Measurements from ENCODE around the gene LEF1.
"Not testable (repeated sequence)": the region's sequence is repeated elsewhere in the genome, so short reads cannot be mapped to it uniquely, and the experiment has no call there.

Gene LEF1

DNA sequence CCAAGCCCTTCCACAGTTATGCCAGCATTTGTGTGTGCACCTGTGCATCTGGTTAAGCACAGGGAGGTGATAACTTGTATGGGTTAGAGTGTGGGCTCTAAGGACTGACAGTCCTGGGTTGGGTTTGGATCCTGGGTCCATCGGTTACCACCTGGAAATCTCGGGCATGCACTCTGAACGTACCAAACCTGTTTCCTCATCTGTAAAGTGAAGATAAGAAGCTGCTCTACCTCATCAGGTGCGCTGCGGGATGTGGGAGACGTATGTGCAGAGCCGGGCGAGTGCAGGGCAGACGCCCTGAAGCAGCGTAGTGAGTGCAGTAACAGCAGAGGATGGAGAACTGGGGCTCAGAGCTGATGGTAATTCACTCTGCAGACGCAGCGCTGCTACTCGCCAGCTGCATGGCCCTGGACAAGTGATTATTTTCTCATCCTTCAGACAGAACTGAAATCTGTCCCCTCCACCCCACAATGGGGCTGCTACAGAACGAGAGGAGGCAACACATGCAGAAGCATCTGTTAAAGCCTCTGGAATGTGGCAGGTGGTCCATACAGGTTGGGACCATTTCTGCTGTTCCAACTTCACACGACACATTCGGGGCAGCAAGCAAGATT lies 114.6 kb downstream of the LEF1 start:
- DNase-seq = no peak

DNA sequence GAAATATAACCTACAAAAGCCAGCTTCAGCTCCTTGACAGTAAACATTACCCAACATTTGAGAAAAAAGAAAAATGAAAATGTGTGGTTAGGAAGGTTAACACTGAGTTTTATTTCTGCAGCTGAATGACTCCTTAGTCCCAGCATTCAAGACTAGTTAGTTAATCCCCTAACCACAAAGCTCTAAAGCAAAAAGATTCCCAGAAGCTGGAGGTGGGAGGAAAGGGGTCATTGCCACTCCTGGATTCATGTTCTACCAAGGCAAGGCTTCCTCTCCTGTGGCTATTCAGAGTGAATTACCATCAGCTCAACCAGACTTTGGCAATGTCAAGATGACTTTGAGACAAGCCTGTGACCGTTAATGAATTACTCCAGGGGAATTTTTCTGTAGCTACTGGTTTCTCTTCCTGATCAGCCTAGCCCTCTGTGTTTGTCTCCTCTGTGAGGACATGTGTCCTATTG lies 115.5 kb downstream of the LEF1 start:
- DNase-seq = no peak

GRCh38 chr4:108052558-108053120 lies 116.1 kb downstream of the LEF1 start:
- no peak for DNase-seq

DNA sequence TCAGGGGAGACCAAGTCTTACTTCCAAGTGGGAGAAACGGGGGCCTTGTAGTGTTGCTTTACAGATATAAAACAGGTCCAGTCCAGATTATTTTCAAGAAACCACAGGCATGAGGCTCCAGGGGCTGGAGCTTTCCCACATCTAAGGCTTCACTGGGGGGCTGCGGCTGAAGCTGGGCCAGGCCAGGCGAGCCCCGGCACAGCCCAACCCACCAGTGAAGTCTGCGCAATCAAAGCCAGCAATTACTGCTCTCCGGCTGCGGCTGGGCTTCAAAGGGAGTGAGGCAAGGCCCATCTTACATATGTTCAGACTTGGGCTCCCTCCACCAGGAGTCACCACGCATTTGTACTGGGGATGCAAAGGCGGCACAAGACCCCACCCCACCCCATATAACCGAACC lies 117.4 kb downstream of the LEF1 start:
- no peak for DNase-seq

DNA sequence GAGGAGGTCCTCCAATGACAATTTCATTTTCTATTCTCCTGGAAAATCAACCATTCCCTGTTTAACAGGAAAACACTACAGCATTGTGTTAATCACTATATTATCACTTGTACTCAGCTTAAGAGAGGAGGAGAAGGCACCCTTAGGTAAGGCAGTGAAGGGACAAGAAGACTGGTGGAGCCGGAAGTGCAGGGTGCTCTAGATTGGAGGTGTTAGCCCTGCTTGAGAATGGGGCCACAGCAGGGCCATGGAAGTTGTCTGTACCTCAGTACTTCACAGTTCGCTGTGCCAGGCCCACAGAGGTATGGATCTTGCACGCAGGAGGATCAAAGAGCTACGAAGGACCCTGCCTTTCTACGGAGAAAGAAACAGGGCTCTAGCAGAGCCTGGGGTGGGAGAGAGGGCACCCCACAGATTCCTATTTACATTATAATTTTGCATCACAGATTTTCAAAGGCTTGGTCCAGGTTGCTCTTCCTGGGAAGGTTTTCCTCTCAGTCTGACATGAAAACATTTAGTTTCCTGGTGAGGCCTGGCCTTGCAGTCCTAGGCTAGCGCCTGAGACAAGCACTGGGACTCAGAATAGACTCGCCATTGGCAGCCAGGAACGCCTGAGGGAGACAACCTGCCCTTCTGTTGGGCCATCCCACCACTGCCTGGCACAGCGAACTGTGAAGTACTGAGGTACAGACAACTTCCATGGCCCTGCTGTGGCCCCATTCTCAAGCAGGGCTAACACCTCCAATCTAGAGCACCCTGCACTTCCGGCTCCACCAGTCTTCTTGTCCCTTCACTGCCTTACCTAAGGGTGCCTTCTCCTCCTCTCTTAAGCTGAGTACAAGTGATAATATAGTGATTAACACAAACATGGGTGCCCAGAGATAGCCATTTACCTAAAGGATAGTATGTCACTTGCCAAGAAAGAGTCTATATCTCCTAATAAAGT lies 118.3 kb downstream of the LEF1 start:
- not testable (repeated sequence) for DNase-seq

DNA sequence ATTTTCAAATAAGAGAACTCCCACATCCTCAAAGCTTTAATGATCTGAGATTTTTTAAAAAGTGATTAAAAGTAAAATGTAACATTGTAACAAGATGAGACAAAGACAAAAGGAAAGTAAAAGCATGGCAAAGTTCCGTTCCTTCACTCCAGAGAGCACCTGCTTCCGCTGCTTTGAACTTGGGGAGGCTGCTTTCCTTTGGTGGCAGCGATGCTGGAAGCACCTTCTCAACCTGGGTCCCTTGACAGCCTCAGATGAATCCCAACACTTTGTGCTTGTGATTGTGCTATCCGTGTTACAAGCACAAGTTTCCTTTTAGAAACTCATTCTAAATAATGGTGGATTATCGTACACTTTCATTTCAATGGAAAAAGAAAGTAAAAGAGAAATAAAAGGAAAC lies 119.3 kb downstream of the LEF1 start:
- DNase-seq = no peak

GRCh38 chr4:108048997-108049396 lies 119.7 kb downstream of the LEF1 start:
- DNase-seq = no peak

DNA sequence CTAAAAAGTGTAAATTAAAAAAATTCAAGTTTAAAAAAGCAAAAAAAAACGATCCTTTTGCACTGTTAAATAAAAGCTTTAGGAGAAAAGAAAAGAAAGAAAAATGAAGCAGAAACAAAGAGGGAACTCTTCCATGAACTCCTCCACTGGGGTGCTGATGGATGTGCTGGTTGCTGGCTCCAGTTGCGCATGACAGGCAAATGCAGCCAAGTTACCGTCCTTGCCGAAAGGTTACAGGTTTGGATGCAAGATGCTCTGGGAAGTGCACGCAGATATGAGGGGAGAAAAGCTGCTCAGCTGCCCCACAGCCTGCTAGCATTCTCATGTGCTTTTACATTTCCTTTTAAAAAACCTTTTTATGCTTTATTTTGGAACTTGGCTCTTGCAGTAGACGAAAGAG lies 120.6 kb downstream of the LEF1 start:
- DNase-seq = no peak

- no peak for DNase-seq
These were observed 121.5 kb downstream of the LEF1 start for GRCh38 chr4:108047199-108047598.

DNA sequence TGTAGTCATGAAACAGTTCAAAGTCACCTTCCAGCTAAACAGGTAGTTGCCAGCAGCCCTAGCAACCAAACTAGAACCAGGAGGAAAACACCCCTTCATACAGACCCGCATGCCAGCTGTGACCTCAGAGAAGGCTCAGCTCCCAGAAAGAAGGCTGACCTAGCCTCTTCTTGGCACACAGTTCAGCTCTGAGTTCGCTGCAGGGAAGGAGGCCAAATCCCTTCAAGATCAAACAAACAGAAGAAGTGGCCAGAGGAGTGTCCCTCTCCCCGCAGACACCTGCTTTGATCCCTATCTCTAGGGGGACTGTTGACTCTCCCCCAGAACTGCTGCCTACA lies 123.1 kb downstream of the LEF1 start:
- no peak for DNase-seq

- DNase-seq = no peak
These were observed 123.6 kb downstream of the LEF1 start for GRCh38 chr4:108044951-108045686.

DNA sequence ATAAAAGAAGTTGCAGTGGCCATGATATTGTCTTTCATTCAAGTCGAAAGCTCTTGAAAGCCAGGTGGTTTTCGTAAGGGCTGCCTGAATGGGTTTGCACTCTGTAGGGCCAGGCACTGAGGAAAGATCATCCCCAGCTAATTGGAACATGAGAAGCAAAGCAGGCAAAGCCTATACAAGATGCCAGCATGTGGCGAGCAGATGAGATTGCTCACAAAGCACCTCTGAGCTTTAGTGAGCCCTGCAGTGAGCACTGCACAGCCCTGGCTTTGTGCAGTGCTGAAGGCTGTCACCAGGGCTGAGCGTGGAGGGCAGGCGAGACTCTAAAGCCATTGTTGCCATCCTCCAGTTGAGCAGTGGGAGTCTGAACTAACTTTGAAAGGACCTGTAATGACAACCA lies 125.2 kb downstream of the LEF1 start:
- DNase-seq = no peak

DNA sequence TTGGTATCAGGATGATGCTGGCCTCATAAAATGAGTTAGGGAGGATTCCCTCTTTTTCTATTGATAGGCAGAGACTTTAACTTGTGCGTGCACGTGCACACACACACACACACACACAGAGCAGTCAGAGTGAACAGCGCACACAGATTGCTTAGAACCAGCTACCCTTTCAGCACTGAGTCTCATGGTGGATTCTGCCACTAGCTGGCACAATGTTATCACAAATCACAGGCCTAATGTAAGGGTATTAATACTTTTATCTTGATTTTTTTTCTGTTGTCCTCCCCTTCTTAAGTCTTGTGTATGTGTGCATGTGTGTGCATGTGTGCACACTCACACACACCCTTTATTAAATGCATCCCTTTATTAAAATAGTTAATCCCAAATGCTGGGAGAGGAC lies 125.8 kb downstream of the LEF1 start:
- no peak for DNase-seq

- no peak for DNase-seq
These were observed 130.8 kb downstream of the LEF1 start for GRCh38 chr4:108037884-108038283.

DNA sequence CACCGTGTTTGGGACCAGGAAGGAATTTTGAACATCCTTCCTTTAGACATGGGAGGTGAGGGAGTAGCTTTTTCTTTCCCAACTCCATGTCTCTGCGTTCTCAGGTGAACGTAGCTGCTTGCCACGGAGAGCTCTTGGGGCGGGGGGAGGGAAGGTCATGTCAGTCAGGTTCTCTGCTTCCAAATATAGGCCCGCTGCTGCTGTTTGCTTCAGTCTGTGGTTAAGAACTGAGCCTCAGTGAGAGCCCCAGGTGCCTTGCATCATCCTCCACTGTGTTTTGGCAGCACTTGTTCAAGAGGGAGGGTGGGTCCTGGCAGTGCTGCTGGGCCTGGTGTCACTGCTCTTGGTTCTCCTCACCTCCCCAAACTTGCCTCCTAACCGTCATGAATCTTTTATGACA lies 132.5 kb downstream of the LEF1 start:
- no peak for DNase-seq

- DNase-seq = no peak
These were observed 133.0 kb downstream of the LEF1 start for GRCh38 chr4:108035691-108036090.

GRCh38 chr4:108034565-108034964 lies 134.2 kb downstream of the LEF1 start:
- DNase-seq = no peak

DNA sequence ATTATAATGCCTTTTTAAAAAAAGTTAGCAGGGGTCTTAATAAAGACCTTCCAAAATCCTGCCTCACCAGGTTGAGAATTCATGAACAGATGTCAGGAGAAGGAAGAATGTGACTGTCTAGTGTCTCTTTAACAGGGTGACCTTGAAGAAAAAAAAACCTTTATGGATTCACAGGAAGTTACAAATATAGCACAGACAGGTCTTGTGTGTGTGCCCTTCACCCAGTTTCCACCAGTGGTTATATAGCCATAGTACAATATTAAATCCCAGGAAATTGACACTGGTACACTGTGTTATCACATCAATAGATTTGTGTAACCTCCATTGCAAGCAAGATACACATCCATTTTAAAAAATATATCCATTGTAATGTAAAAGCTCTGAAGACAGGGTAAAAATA lies 135.4 kb downstream of the LEF1 start:
- no peak for DNase-seq

- DNase-seq = no peak
These were observed 137.2 kb downstream of the LEF1 start for GRCh38 chr4:108031427-108032083.

DNA sequence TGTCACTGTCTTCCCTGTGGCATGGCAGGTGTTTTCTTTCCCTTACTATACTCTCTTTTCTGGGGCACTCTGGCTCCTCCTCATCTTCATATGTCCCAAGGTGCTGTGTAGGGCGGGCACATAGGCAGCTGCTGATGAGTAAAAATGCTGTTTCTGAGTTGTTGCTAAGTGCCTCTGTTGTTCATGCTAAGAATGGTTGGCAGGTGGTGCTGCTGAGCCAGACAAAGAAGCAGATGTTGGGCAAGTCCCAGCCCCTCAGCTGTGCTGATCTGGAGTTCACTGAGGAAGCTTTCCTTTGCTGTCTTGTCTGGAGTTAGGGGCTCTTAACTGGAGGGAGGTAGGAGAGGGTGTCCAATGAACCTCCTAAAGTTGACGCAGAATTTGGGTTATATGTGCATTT lies 138.4 kb downstream of the LEF1 start:
- DNase-seq = no peak

DNA sequence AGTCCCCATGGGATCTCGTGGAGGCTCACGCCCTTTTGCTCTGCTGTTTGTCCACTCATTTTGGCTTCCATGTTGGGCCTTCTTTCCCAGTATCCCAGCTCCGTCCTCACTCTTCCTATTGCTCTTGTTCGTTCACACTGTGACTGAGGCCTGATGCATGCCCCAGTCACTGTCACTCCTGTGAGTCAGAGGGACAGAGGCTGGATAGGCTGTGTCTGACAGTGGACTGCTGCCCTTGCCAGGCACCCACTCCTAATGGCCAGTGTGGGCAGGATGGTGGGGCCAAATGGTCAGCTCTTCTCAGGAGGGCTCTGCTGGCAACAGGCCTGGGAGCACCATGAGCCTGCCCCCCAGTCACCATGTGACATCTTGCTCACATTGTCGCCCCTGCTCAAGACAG lies 139.0 kb downstream of the LEF1 start:
- no peak for DNase-seq

GRCh38 chr4:108029016-108029720 lies 139.6 kb downstream of the LEF1 start:
- DNase-seq = no peak

Measured in cerebellar nuclear complex (tissue), 1 donor.